ENCODE data around the gene TMEM120A. TPM values are rescaled to one million over a fixed set of nuclear protein-coding genes. Genes with fewer than 3 reads are reported as not detected.

Gene TMEM120A
- total RNA-seq, 2 donors from 2014 or later: 30.5 to 51.7 TPM

- H3K27me3 Mint-ChIP-seq: no peaks in the 10 kb centered on the region
- peaks cover 13% of the 10 kb centered on the region for H3K4me1 Mint-ChIP-seq
- peak overlapping the region; percentile 34 for H3K27ac Mint-ChIP-seq
- H3K36me3 Mint-ChIP-seq (ENCODE audit: low read depth): no peaks in the 10 kb centered on the region
- no peaks in the 10 kb centered on the region for H3K9me3 Mint-ChIP-seq
- ATAC-seq (replicated peaks): peak; percentile 42
- no peak overlapping the region for H3K4me3 Mint-ChIP-seq
Measured at GRCh38 chr7:75945297-75946168, 48.9 kb downstream of the TMEM120A start.

DNA sequence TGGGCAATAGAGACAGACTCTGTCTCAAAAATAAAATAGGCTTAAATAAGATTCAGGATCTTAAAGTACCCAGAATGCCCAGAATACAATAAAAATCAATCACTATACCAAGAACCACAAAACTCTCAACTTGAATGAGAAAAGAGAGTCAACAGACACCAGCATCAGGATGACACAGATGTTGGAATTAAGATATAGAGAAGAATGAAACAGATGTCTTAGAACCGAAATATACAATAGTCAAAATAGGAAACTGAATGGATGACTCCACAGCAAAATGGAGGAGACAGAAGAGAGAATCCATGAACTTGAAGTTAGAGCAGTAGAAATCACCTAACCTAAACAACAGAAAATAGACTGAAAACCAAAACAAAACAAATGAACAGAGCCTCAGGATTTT lies 49.9 kb downstream of the TMEM120A start:
- peak overlapping the region; percentile 34 for H3K27ac Mint-ChIP-seq
- no peaks in the 10 kb centered on the region for H3K9me3 Mint-ChIP-seq
- no peaks in the 10 kb centered on the region for H3K27me3 Mint-ChIP-seq
- peak; percentile 48 for ATAC-seq (replicated peaks)
- peaks cover 13% of the 10 kb centered on the region for H3K4me1 Mint-ChIP-seq
- H3K4me3 Mint-ChIP-seq: no peak overlapping the region
- H3K36me3 Mint-ChIP-seq (ENCODE audit: low read depth): no peaks in the 10 kb centered on the region

DNA sequence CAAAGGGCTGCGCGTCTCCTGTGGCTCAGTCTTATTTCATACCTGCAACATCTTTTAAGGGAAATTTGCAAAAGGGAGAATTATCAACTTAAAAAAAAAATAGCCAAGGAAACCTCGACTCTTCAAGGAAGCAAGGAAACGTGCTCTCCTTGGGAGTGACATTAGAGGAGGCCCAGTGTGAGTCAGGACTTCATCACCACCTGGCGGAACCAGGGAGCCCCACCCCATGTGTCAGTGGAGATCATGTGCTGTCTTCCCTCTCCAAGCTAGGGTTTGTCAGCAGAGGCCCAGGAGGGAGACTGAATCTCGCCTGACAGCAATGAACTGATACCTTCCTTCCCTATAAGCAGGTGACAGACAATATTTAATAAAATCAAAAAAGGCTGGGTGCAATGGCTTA lies 50.5 kb downstream of the TMEM120A start:
- Mint-ChIP-seq H3K4me3 (no peak overlapping the region), H3K4me1 (peaks cover 11% of the 10 kb centered on the region), H3K9me3 (no peaks in the 10 kb centered on the region), H3K27me3 (no peaks in the 10 kb centered on the region), H3K36me3 (ENCODE audit: low read depth) (no peaks in the 10 kb centered on the region), H3K27ac (no peak overlapping the region)
- no peak for ATAC-seq (replicated peaks)

- H3K9me3 Mint-ChIP-seq: no peaks in the 10 kb centered on the region
- no peaks in the 10 kb centered on the region for H3K4me1 Mint-ChIP-seq
Measured at GRCh38 chr7:75938921-75939320, 55.5 kb downstream of the TMEM120A start.

DNA sequence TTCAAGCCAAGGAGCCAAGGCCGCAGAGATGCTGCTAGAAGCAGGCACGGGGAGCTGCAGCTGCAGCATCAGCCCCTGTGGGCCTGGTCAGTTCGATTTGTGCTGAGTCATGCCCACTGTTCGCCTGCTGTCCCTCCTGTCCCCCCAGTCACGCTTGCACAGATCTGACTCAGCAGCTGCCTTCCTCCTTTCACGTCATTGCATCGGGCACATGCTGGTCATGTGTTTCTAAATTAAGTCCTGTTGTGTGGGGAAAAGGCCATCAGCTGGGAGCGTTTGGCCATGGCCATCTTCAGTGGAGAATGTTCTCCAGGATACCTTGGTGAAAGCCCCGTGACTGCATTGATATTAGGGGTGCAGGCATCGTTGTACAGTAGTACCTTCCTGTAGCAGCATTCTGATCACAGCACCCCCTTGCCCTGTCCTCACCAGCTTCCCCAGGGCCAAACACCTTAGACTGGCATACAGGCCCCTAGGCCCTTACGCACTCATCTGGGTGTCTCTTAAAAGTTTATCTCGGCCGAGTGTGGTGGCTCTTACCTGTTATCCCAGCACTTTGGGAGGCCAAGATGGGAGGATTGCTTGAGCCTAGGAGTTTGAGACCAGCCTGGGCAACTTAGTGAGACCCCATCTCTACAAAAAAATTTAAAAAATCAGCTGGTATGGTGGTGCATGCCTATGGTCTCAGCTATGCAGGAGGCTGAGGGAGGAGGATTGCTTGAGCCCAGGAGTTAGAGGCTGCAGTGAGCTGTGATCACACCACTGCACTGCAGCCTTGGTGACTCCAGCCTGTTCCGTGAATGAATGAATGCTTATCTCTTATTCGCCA lies 56.2 kb downstream of the TMEM120A start:
- H3K27ac Mint-ChIP-seq: no peak overlapping the region
- H3K4me3 Mint-ChIP-seq: no peak overlapping the region
- H3K9me3 Mint-ChIP-seq: no peaks in the 10 kb centered on the region
- no peaks in the 10 kb centered on the region for H3K4me1 Mint-ChIP-seq
- H3K27me3 Mint-ChIP-seq: no peaks in the 10 kb centered on the region
- ATAC-seq (replicated peaks): no peak
- H3K36me3 Mint-ChIP-seq (ENCODE audit: low read depth): no peaks in the 10 kb centered on the region

More at GRCh38 chr7:75938921-75939320, 55.5 kb downstream of the TMEM120A start:
- Mint-ChIP-seq H3K4me3 (no peak overlapping the region), H3K27me3 (no peaks in the 10 kb centered on the region), H3K27ac (no peak overlapping the region), H3K36me3 (ENCODE audit: low read depth) (no peaks in the 10 kb centered on the region)
- ATAC-seq (replicated peaks): no peak

Other genes starting within 250 kb of the TMEM120A start
- gene CCL26, start 222.4 kb downstream of the TMEM120A start, total RNA-seq: not detected
- gene CCL24, start 180.8 kb downstream of the TMEM120A start, total RNA-seq: not detected
- gene RHBDD2, start 115.6 kb downstream of the TMEM120A start, total RNA-seq: 10 to 100 TPM; 16.5 to 19.3 TPM
- gene POR, start 79.4 kb downstream of the TMEM120A start, total RNA-seq: 10 to 100 TPM; 24.4 to 53.7 TPM
- gene STYXL1, start 53.4 kb upstream of the TMEM120A start, total RNA-seq: 10 to 100 TPM; 31.0 to 31.1 TPM
- gene MDH2, start 53.5 kb upstream of the TMEM120A start, total RNA-seq: 100 to 1,000 TPM; 155 to 231 TPM
- under 1 TPM in 1 of 2 donors, not detected in 1; 0.26 TPM for gene SRRM3, start 207.3 kb upstream of the TMEM120A start, total RNA-seq